Effector memory CD8-positive, alpha-beta T cell (primary cell): ENCODE data around the gene KCNB1.

ENCODE experiments used
- ATAC-seq: fragments of 150-1000 bp; cut with Tn5 transposase; replicated peaks from 2 replicates; pipeline ENCODE4 v1.10.0; 2021; ENCODE audit warnings: mild to moderate bottlenecking, moderate library complexity
- DNase-seq, 3 experiments: peaks; one replicate each; pipeline ENCODE4 v3.0.0; 2021
- H3K27ac Mint-ChIP-seq, 2 donors: one replicate each; pipeline ENCODE4 v1.8.0; 2022; ENCODE audit warnings: mild to moderate bottlenecking in 2 of 2, mixed read lengths in 2 of 2, moderate library complexity in 2 of 2
- H3K27me3 Mint-ChIP-seq, 2 donors: one replicate each; pipeline ENCODE4 v1.8.0; 2022; ENCODE audit warnings: mixed read lengths in 2 of 2
- H3K36me3 Mint-ChIP-seq: one replicate; pipeline ENCODE4 v1.8.0; 2022; ENCODE audit warnings: mild to moderate bottlenecking, moderate library complexity, mixed read lengths; ENCODE audit not compliant: insufficient read depth
- H3K4me1 Mint-ChIP-seq, 2 donors: one replicate each; pipeline ENCODE4 v1.8.0; 2022; ENCODE audit warnings: low read depth in 2 of 2, mixed read lengths in 2 of 2
- H3K4me3 Mint-ChIP-seq, 2 donors: one replicate each; pipeline ENCODE4 v1.8.0; 2022; ENCODE audit warnings: mild to moderate bottlenecking in 2 of 2, mixed read lengths in 2 of 2, moderate library complexity in 2 of 2
- H3K9me3 Mint-ChIP-seq, 2 donors: one replicate each; pipeline ENCODE4 v1.8.0; 2022; ENCODE audit warnings: mixed read lengths in 2 of 2

Gene KCNB1

GRCh38 chr20:49489688-49490087 is 7.2 kb upstream of the KCNB1 start:
- H3K9me3 Mint-ChIP-seq: peaks cover 6 to 15% of the 10 kb centered on the region in 2 donors
- peaks cover 0 to 2% of the 10 kb centered on the region in 2 donors for H3K4me1 Mint-ChIP-seq
- DNase-seq: no peak
- H3K27me3 Mint-ChIP-seq: peaks cover 49 to 61% of the 10 kb centered on the region in 2 donors
- no peak for ATAC-seq
- no peak overlapping the region for H3K4me3 Mint-ChIP-seq
- H3K27ac Mint-ChIP-seq: no peak overlapping the region
- H3K36me3 Mint-ChIP-seq: no peaks in the 10 kb centered on the region

GRCh38 chr20:49486064-49486463 is 3.6 kb upstream of the KCNB1 start:
- no peak overlapping the region for H3K4me3 Mint-ChIP-seq
- peaks cover 3% of the 10 kb centered on the region for H3K36me3 Mint-ChIP-seq
- DNase-seq: no peak
- no peak overlapping the region for H3K27ac Mint-ChIP-seq
- H3K9me3 Mint-ChIP-seq: peaks cover 5 to 8% of the 10 kb centered on the region in 2 donors
- ATAC-seq: no peak
- H3K4me1 Mint-ChIP-seq: peaks cover 6 to 13% of the 10 kb centered on the region in 2 donors
- H3K27me3 Mint-ChIP-seq: peaks cover 54 to 86% of the 10 kb centered on the region in 2 donors

- Mint-ChIP-seq H3K27me3 (peaks cover 59 to 91% of the 10 kb centered on the region in 2 donors), H3K9me3 (peaks cover 5 to 8% of the 10 kb centered on the region in 2 donors), H3K4me1 (peaks cover 6 to 13% of the 10 kb centered on the region in 2 donors), H3K4me3 (no peak overlapping the region), H3K27ac (no peak overlapping the region), H3K36me3 (peaks cover 3% of the 10 kb centered on the region)
- no peak for ATAC-seq
- no peak for DNase-seq
Observed at GRCh38 chr20:49485563-49485962, 3.1 kb upstream of the KCNB1 start.

- H3K27ac Mint-ChIP-seq: peak overlapping the region; percentile 1
- peaks cover 0 to 3% of the 10 kb centered on the region in 2 donors for H3K9me3 Mint-ChIP-seq
- ATAC-seq (peak; percentile 76), DNase-seq (peak; percentile 27 to 50 (median 44))
- peaks cover 63 to 93% of the 10 kb centered on the region in 2 donors for H3K27me3 Mint-ChIP-seq
- peaks cover 6 to 13% of the 10 kb centered on the region in 2 donors for H3K4me1 Mint-ChIP-seq
- H3K36me3 Mint-ChIP-seq: peaks cover 4% of the 10 kb centered on the region
- peak overlapping the region; percentile 79 to 82 for H3K4me3 Mint-ChIP-seq
Observed at GRCh38 chr20:49484180-49485140, 2.0 kb upstream of the KCNB1 start.

- Mint-ChIP-seq H3K4me3 (peak overlapping the region; percentile 79 to 82), H3K27ac (no peak overlapping the region), H3K36me3 (peaks cover 6% of the 10 kb centered on the region), H3K27me3 (peaks cover 63 to 93% of the 10 kb centered on the region in 2 donors), H3K9me3 (no peaks in the 10 kb centered on the region), H3K4me1 (peaks cover 6 to 13% of the 10 kb centered on the region in 2 donors)
- ATAC-seq: no peak
- no peak for DNase-seq
Observed at GRCh38 chr20:49483696-49484123, 1.2 kb upstream of the KCNB1 start.

- H3K9me3 Mint-ChIP-seq: no peaks in the 10 kb centered on the region
- peaks cover 68 to 93% of the 10 kb centered on the region in 2 donors for H3K27me3 Mint-ChIP-seq
- peaks cover 6 to 13% of the 10 kb centered on the region in 2 donors for H3K4me1 Mint-ChIP-seq
- H3K36me3 Mint-ChIP-seq: peaks cover 6% of the 10 kb centered on the region
- no peak for ATAC-seq
- no peak for DNase-seq
- peak overlapping the region in 1 of 2 donors; percentile 41 for H3K27ac Mint-ChIP-seq
- peak overlapping the region; percentile 58 to 59 for H3K4me3 Mint-ChIP-seq
Observed at GRCh38 chr20:49483018-49483695, 689 bp upstream of the KCNB1 start.

- peaks cover 6% of the 10 kb centered on the region for H3K36me3 Mint-ChIP-seq
- H3K4me1 Mint-ChIP-seq: peaks cover 6 to 13% of the 10 kb centered on the region in 2 donors
- DNase-seq (no peak), ATAC-seq (no peak)
- peaks cover 71 to 93% of the 10 kb centered on the region in 2 donors for H3K27me3 Mint-ChIP-seq
- no peaks in the 10 kb centered on the region for H3K9me3 Mint-ChIP-seq
- no peak overlapping the region for H3K4me3 Mint-ChIP-seq
- H3K27ac Mint-ChIP-seq: no peak overlapping the region
Observed at GRCh38 chr20:49482173-49482572, 295 bp downstream of the KCNB1 start.

GRCh38 chr20:49481116-49481515 is 1.4 kb downstream of the KCNB1 start:
- Mint-ChIP-seq H3K4me3 (no peak overlapping the region), H3K9me3 (no peaks in the 10 kb centered on the region), H3K27me3 (peaks cover 64 to 86% of the 10 kb centered on the region in 2 donors), H3K27ac (no peak overlapping the region), H3K36me3 (peaks cover 6% of the 10 kb centered on the region), H3K4me1 (peaks cover 6 to 13% of the 10 kb centered on the region in 2 donors)
- DNase-seq: no peak
- ATAC-seq: no peak

GRCh38 chr20:49480236-49480635 is 2.2 kb downstream of the KCNB1 start:
- H3K27ac Mint-ChIP-seq: no peak overlapping the region
- peaks cover 60 to 85% of the 10 kb centered on the region in 2 donors for H3K27me3 Mint-ChIP-seq
- DNase-seq (no peak), ATAC-seq (no peak)
- H3K9me3 Mint-ChIP-seq: no peaks in the 10 kb centered on the region
- H3K4me1 Mint-ChIP-seq: peaks cover 6 to 13% of the 10 kb centered on the region in 2 donors
- H3K36me3 Mint-ChIP-seq: peaks cover 6% of the 10 kb centered on the region
- H3K4me3 Mint-ChIP-seq: no peak overlapping the region

GRCh38 chr20:49479785-49480184 is 2.7 kb downstream of the KCNB1 start:
- H3K9me3 Mint-ChIP-seq: no peaks in the 10 kb centered on the region
- H3K36me3 Mint-ChIP-seq: peaks cover 6% of the 10 kb centered on the region
- ATAC-seq (no peak), DNase-seq (no peak)
- H3K27me3 Mint-ChIP-seq: peaks cover 65 to 85% of the 10 kb centered on the region in 2 donors
- H3K27ac Mint-ChIP-seq: no peak overlapping the region
- no peak overlapping the region for H3K4me3 Mint-ChIP-seq
- peaks cover 6 to 12% of the 10 kb centered on the region in 2 donors for H3K4me1 Mint-ChIP-seq

- Mint-ChIP-seq H3K36me3 (peaks cover 3% of the 10 kb centered on the region), H3K4me1 (peaks cover 2 to 4% of the 10 kb centered on the region in 2 donors), H3K27me3 (peaks cover 65 to 85% of the 10 kb centered on the region in 2 donors), H3K4me3 (no peak overlapping the region), H3K27ac (no peak overlapping the region), H3K9me3 (no peaks in the 10 kb centered on the region)
- DNase-seq: no peak
- no peak for ATAC-seq
Observed at GRCh38 chr20:49478754-49479689, 3.4 kb downstream of the KCNB1 start.

- no peak overlapping the region for H3K4me3 Mint-ChIP-seq
- peaks cover 67 to 81% of the 10 kb centered on the region in 2 donors for H3K27me3 Mint-ChIP-seq
- H3K36me3 Mint-ChIP-seq: peaks cover 3% of the 10 kb centered on the region
- no peak overlapping the region for H3K27ac Mint-ChIP-seq
- peaks cover 2 to 4% of the 10 kb centered on the region in 2 donors for H3K4me1 Mint-ChIP-seq
- no peaks in the 10 kb centered on the region for H3K9me3 Mint-ChIP-seq
- ATAC-seq: no peak
- no peak for DNase-seq
Observed at GRCh38 chr20:49478266-49478665, 4.2 kb downstream of the KCNB1 start.
